ENCODE results near the gene STK38.
"Not testable (repeated sequence)": the region's sequence is repeated elsewhere in the genome, so short reads cannot be mapped to it uniquely, and the experiment has no call there.

STK38 gene

GRCh38 chr6:36455486-36456027 lies 91.7 kb downstream of the STK38 start:
- no peak overlapping the region for H3K9ac ChIP-seq (ENCODE audit: low read length)
- no peak overlapping the region for H3K27ac ChIP-seq (ENCODE audit: low read depth, low read length)
- H3K4me1 ChIP-seq (ENCODE audit: control insufficient read depth, insufficient read depth, low read length): no peaks in the 10 kb centered on the region
- H3K4me3 ChIP-seq (ENCODE audit: low read depth, low read length): no peak overlapping the region
- H3K9me3 ChIP-seq (ENCODE audit: control insufficient read depth, insufficient read depth, low read depth, low read length): no peaks in the 10 kb centered on the region
- no peaks in the 10 kb centered on the region for H3K27me3 ChIP-seq (ENCODE audit: control insufficient read depth, insufficient read depth, low read length)
- peaks cover 8% of the 10 kb centered on the region; the same call in 1 of the 2 replicates for H3K36me3 ChIP-seq (ENCODE audit: control insufficient read depth, insufficient read depth, low read length)

- peaks cover 20% of the 10 kb centered on the region for H3K36me3 ChIP-seq (ENCODE audit: control insufficient read depth, insufficient read depth, low read length)
- H3K9ac ChIP-seq (ENCODE audit: low read length); H3K4me3 ChIP-seq (ENCODE audit: low read depth, low read length); H3K27me3 ChIP-seq (ENCODE audit: control insufficient read depth, insufficient read depth, low read length); H3K4me1 ChIP-seq (ENCODE audit: control insufficient read depth, insufficient read depth, low read length); H3K27ac ChIP-seq (ENCODE audit: low read depth, low read length); H3K9me3 ChIP-seq (ENCODE audit: control insufficient read depth, insufficient read depth, low read depth, low read length): not testable (repeated sequence)
Observed at GRCh38 chr6:36452897-36453296, 94.4 kb downstream of the STK38 start.

GRCh38 chr6:36449173-36449572 lies 98.1 kb downstream of the STK38 start:
- H3K27ac ChIP-seq (ENCODE audit: low read depth, low read length); H3K9ac ChIP-seq (ENCODE audit: low read length); H3K27me3 ChIP-seq (ENCODE audit: control insufficient read depth, insufficient read depth, low read length); H3K4me3 ChIP-seq (ENCODE audit: low read depth, low read length); H3K4me1 ChIP-seq (ENCODE audit: control insufficient read depth, insufficient read depth, low read length); H3K9me3 ChIP-seq (ENCODE audit: control insufficient read depth, insufficient read depth, low read depth, low read length): not testable (repeated sequence)
- H3K36me3 ChIP-seq (ENCODE audit: control insufficient read depth, insufficient read depth, low read length): peaks cover 18% of the 10 kb centered on the region

- Histone ChIP-seq H3K4me1 (ENCODE audit: control insufficient read depth, insufficient read depth, low read length) (peaks cover 20% of the 10 kb centered on the region), H3K4me3 (ENCODE audit: low read depth, low read length) (no peak overlapping the region), H3K36me3 (ENCODE audit: control insufficient read depth, insufficient read depth, low read length) (peaks cover 13% of the 10 kb centered on the region), H3K9me3 (ENCODE audit: control insufficient read depth, insufficient read depth, low read depth, low read length) (peaks cover 6% of the 10 kb centered on the region), H3K27me3 (ENCODE audit: control insufficient read depth, insufficient read depth, low read length) (no peaks in the 10 kb centered on the region), H3K9ac (ENCODE audit: low read length) (no peak overlapping the region), H3K27ac (ENCODE audit: low read depth, low read length) (no peak overlapping the region)
Observed at GRCh38 chr6:36445621-36446020, 101.7 kb downstream of the STK38 start.

- H3K36me3 ChIP-seq (ENCODE audit: control insufficient read depth, insufficient read depth, low read length): peaks cover 13% of the 10 kb centered on the region
- H3K27me3 ChIP-seq (ENCODE audit: control insufficient read depth, insufficient read depth, low read length): no peaks in the 10 kb centered on the region
- peak overlapping the region; percentile 91 for H3K4me3 ChIP-seq (ENCODE audit: low read depth, low read length)
- peaks cover 22% of the 10 kb centered on the region for H3K4me1 ChIP-seq (ENCODE audit: control insufficient read depth, insufficient read depth, low read length)
- H3K9me3 ChIP-seq (ENCODE audit: control insufficient read depth, insufficient read depth, low read depth, low read length): peaks cover 6% of the 10 kb centered on the region
- no peak overlapping the region for H3K27ac ChIP-seq (ENCODE audit: low read depth, low read length)
- H3K9ac ChIP-seq (ENCODE audit: low read length): no peak overlapping the region
Observed at GRCh38 chr6:36444470-36444869, 102.8 kb downstream of the STK38 start.
